H1 (cell line): ENCODE results near the gene NEFH. TPM values are rescaled to one million over a fixed set of nuclear protein-coding genes. Genes with fewer than 3 reads are reported as not detected.

Experiments
- CHD2 ChIP-seq: IDR thresholded peaks from 2 replicates; pipeline ENCODE4 v1.6.1; 2012; ENCODE audit warnings: low read length, improper control_type of control experiment
- EGR1 ChIP-seq: IDR thresholded peaks from 2 replicates; pipeline ENCODE4 v1.6.1; 2011; ENCODE audit warnings: low read depth, low read length, borderline replicate concordance
- KDM1A ChIP-seq: fragments of 200-600, 300-600 bp; sonication (generic); IDR thresholded peaks from 2 replicates; pipeline ENCODE4 v1.7.1; 2016; ENCODE audit warnings: mild to moderate bottlenecking, low read length, borderline replicate concordance
- KDM5A ChIP-seq: fragments of 200-600 bp; IDR thresholded peaks from 2 replicates; pipeline ENCODE4 v1.7.1; 2012; ENCODE audit warnings: mild to moderate bottlenecking, low read length, inconsistent platforms, mixed read lengths
- PHF8 ChIP-seq: fragments of 200-600 bp; sonication (generic); conservative IDR thresholded peaks from 2 replicates; pipeline ENCODE4 v1.7.1; 2012; ENCODE audit warnings: low read depth, mild to moderate bottlenecking, inconsistent platforms, low read length, moderate library complexity
- POLR2AphosphoS5 ChIP-seq: IDR thresholded peaks from 2 replicates; pipeline ENCODE4 v1.6.1; 2011; ENCODE audit warnings: low read depth, low read length
- RNF2 ChIP-seq: fragments of 200-900, 300-1000 bp; sonication (generic); IDR thresholded peaks from 2 replicates; pipeline ENCODE4 v1.7.1; 2016; ENCODE audit warnings: borderline replicate concordance, low read depth, mild to moderate bottlenecking, antibody characterized with exemption, low read length; ENCODE audit not compliant: poor library complexity, severe bottlenecking; ENCODE audit errors: missing control alignments
- SP1 ChIP-seq: IDR thresholded peaks from 2 replicates; pipeline ENCODE4 v1.6.1; 2011; ENCODE audit warnings: low read depth, low read length
- ZNF274 ChIP-seq: IDR thresholded peaks from 2 replicates; pipeline ENCODE4 v1.7.0; 2012; ENCODE audit warnings: low read length, borderline replicate concordance; ENCODE audit errors: extremely low read depth
- polyA plus RNA-seq, 7 experiments: library from polyadenylated mRNA; depleted of rRNA in 3 of 7; stranded (reverse) in 5 of 7; unstranded in 2 of 7; fragments of >200 nt in 5 of 7; fragments of 200-250 nt in 2 of 7; gene quantifications; 1 replicate in 5 of 7; 2 replicates in 1 of 7; 4 replicates in 1 of 7; pipeline versions ENCODE4 v1.2.1 to v1.2.3, GENCODE V29; 2011 to 2013; ENCODE audit warnings: missing spikeins in 2 of 7, mixed read lengths in 2 of 7
- total RNA-seq: library from RNA; stranded (reverse); fragmentation: NEBNext Ultra II Directional; extraction: Animal tissue kit (Norgen Biotek cat#: 25700); gene quantifications from 2 replicates; pipeline ENCODE4 v1.2.1, GENCODE V29; 2021
- TF ChIP-seq, protein P1 (sequence below): IDR thresholded peaks from 2 replicates; pipeline ENCODE4 v1.6.1; 2012; ENCODE audit warnings: inconsistent platforms

NEFH gene
- total and polyA plus RNA-seq, 2 of the 8 experiments (the other 6 are each of a cell fraction or from before 2014, with no cell fraction given): 0.57 to 2.3 TPM

DNA sequence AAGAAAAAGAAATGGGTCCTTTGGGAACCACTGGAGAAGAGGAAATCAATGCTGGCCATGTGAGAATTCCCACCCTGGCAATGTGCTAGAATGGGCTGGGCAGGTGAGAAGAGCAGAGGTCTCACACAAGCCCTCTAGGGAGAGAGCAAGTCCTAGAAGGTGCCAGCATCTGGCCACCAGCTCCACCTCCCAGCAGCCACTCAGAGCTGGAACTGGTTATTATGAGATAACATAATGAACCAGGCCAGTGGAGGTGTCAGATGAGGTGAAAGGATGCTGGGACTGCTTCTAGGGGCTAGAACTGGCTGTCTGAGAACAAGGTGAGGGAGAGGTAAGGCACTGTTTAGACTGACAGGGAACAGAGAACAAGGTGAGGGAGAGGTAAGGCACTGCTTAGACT lies 29.3 kb downstream of the NEFH start (continued):
- TF ChIP-seq POLR2AphosphoS5: no peak
- no peak for TF ChIP-seq CHD2
- TF ChIP-seq, protein P1, sequence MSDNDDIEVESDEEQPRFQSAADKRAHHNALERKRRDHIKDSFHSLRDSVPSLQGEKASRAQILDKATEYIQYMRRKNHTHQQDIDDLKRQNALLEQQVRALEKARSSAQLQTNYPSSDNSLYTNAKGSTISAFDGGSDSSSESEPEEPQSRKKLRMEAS: no peak
- no peak for TF ChIP-seq EGR1
- TF ChIP-seq KDM5A: no peak
- TF ChIP-seq SP1: no peak
- no peak for TF ChIP-seq RNF2
- TF ChIP-seq KDM1A: no peak
- no peak for TF ChIP-seq PHF8
- TF ChIP-seq ZNF274: no peak
